H1 (cell line): ENCODE results near the gene ISG20L2.

Source experiments
- CEBPB ChIP-seq: IDR thresholded peaks from 2 replicates; pipeline ENCODE4 v1.6.1; 2012; ENCODE audit warnings: low read depth, low read length
- CTCF ChIP-seq, 3 experiments: IDR thresholded peaks; 1 replicate in 2 of 3; 2 replicates in 1 of 3; pipeline versions ENCODE4 v1.5.1 to v1.6.1; 2011; ENCODE audit warnings: low read length in 3 of 3, mild to moderate bottlenecking in 3 of 3, inconsistent platforms in 2 of 3, low read depth in 1 of 3, moderate library complexity in 1 of 3; ENCODE audit not compliant: insufficient read depth in 1 of 3; ENCODE audit errors: control extremely low read depth in 1 of 3
- GTF2F1 ChIP-seq: IDR thresholded peaks from 2 replicates; pipeline ENCODE4 v1.6.1; 2012; ENCODE audit warnings: low read depth, low read length, improper control_type of control experiment, borderline replicate concordance
- JUND ChIP-seq: IDR thresholded peaks from 2 replicates; pipeline ENCODE4 v1.6.1; 2011; ENCODE audit warnings: mild to moderate bottlenecking, improper control_type of control experiment, low read length
- MAX ChIP-seq: IDR thresholded peaks from 2 replicates; pipeline ENCODE4 v1.6.1; 2012; ENCODE audit warnings: inconsistent platforms
- NANOG ChIP-seq: IDR thresholded peaks from 2 replicates; pipeline ENCODE4 v1.6.1; 2011; ENCODE audit warnings: low read length, low read depth, mild to moderate bottlenecking, inconsistent platforms; ENCODE audit not compliant: insufficient read depth, poor library complexity, severe bottlenecking
- POLR2A ChIP-seq, 2 experiments: IDR thresholded peaks; 1 replicate in 1 of 2; 2 replicates in 1 of 2; pipeline ENCODE4 v1.6.1; 2011; ENCODE audit warnings: low read depth in 2 of 2, low read length in 2 of 2, mild to moderate bottlenecking in 2 of 2; ENCODE audit errors: control extremely low read depth in 1 of 2
- SP1 ChIP-seq: IDR thresholded peaks from 2 replicates; pipeline ENCODE4 v1.6.1; 2011; ENCODE audit warnings: low read depth, low read length
- SP2 ChIP-seq: IDR thresholded peaks from 2 replicates; pipeline ENCODE4 v1.6.1; 2012; ENCODE audit warnings: mild to moderate bottlenecking, low read length, inconsistent platforms
- TBP ChIP-seq: IDR thresholded peaks from 2 replicates; pipeline ENCODE4 v1.6.1; 2011; ENCODE audit warnings: low read depth, low read length, improper control_type of control experiment
- USF2 ChIP-seq: IDR thresholded peaks from 2 replicates; pipeline ENCODE4 v1.6.1; 2011; ENCODE audit warnings: low read length, improper control_type of control experiment
- ZNF274 ChIP-seq: IDR thresholded peaks from 2 replicates; pipeline ENCODE4 v1.7.0; 2012; ENCODE audit warnings: low read length, borderline replicate concordance; ENCODE audit errors: extremely low read depth

GRCh38 chr1:156680056-156680455 lies 48.5 kb downstream of the ISG20L2 start:
- TF ChIP-seq CTCF (IDR thresholded peaks at IDR 0.05; ENCODE audit: control extremely low read depth in 1 of 3, insufficient read depth in 1 of 3, low read depth in 1 of 3, low read length in 3 of 3) (no peak), GTF2F1 (no peak), MAX (no peak), USF2 (no peak), JUND (no peak), NANOG (no peak), SP1 (no peak), SP2 (no peak), POLR2A (IDR thresholded peaks at IDR 0.05; ENCODE audit: control extremely low read depth in 1 of 2, low read depth in 2 of 2, low read length in 2 of 2) (no peak), CEBPB (no peak), TBP (no peak), ZNF274 (no peak)
